ENCODE data around the gene GDPD4.

DNA sequence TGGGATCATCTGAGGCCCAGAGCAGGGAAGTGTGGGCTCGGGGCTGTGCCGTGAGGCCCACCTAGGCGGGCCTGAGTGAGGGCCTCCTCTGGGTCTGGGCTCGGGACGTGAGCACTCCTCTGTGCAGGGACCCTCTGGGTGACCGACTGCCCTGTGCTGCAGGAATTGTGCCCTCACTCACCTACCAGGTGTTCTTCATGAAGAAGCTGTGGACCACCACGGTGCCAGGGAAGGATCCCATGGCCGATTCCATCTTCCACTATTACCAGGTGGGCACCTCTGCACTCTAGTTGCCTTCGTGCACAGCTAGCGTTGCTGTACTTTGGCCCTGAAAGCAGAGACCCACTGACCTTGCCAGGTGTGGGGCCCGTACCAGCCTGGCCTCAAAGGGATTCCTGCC is 93.0 kb downstream of the GDPD4 start:
- TF ChIP-seq, protein P1, sequence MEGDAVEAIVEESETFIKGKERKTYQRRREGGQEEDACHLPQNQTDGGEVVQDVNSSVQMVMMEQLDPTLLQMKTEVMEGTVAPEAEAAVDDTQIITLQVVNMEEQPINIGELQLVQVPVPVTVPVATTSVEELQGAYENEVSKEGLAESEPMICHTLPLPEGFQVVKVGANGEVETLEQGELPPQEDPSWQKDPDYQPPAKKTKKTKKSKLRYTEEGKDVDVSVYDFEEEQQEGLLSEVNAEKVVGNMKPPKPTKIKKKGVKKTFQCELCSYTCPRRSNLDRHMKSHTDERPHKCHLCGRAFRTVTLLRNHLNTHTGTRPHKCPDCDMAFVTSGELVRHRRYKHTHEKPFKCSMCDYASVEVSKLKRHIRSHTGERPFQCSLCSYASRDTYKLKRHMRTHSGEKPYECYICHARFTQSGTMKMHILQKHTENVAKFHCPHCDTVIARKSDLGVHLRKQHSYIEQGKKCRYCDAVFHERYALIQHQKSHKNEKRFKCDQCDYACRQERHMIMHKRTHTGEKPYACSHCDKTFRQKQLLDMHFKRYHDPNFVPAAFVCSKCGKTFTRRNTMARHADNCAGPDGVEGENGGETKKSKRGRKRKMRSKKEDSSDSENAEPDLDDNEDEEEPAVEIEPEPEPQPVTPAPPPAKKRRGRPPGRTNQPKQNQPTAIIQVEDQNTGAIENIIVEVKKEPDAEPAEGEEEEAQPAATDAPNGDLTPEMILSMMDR (IDR thresholded peaks at IDR 0.05) = no peak
- no peak for TF ChIP-seq POLR2A (IDR thresholded peaks at IDR 0.05)

Measured in esophagus squamous epithelium (tissue), 4 donors.